AG10803 (cell line): ENCODE results near the gene PRND.
"Not testable (repeated sequence)": the region's sequence is repeated elsewhere in the genome, so short reads cannot be mapped to it uniquely, and the experiment has no call there.

Source experiments
- DNase-seq: peaks from one replicate; pipeline ENCODE4 v3.0.0; 2010; ENCODE audit warnings: low read depth
- H3K4me3 ChIP-seq: 2 replicates; pipeline ENCODE4 v1.5.1; 2011; ENCODE audit warnings: mild to moderate bottlenecking, low read length, control low read depth
- CTCF ChIP-seq: conservative IDR thresholded peaks from 2 replicates; pipeline ENCODE4 v1.5.1; 2011; ENCODE audit warnings: mild to moderate bottlenecking, low read length, control low read depth, inconsistent platforms

PRND gene

GRCh38 chr20:4736875-4737274 lies 15.2 kb downstream of the PRND start:
- TF ChIP-seq CTCF = no peak
- DNase-seq = no peak
- H3K4me3 ChIP-seq = no peak overlapping the region

- H3K4me3 ChIP-seq = no peak overlapping the region
- no peak for TF ChIP-seq CTCF
- no peak for DNase-seq
Measured at GRCh38 chr20:4737857-4738627, 16.3 kb downstream of the PRND start.

GRCh38 chr20:4740774-4741431 lies 19.2 kb downstream of the PRND start:
- peak; percentile 81 for TF ChIP-seq CTCF
- H3K4me3 ChIP-seq = no peak overlapping the region
- peak; percentile 25 for DNase-seq

- no peak overlapping the region for H3K4me3 ChIP-seq
- TF ChIP-seq CTCF = no peak
- no peak for DNase-seq
Measured at GRCh38 chr20:4748847-4749246, 27.1 kb downstream of the PRND start.

- H3K4me3 ChIP-seq = no peak overlapping the region
- no peak for TF ChIP-seq CTCF
- no peak for DNase-seq
Measured at GRCh38 chr20:4749326-4749725, 27.6 kb downstream of the PRND start.

GRCh38 chr20:4750381-4750780 lies 28.7 kb downstream of the PRND start:
- TF ChIP-seq CTCF = no peak
- H3K4me3 ChIP-seq = no peak overlapping the region
- no peak for DNase-seq

- DNase-seq, H3K4me3 ChIP-seq: not testable (repeated sequence)
Measured at GRCh38 chr20:4759100-4759884, 37.6 kb downstream of the PRND start.
